Endothelial cell of umbilical vein (primary cell): Measurements from ENCODE around the gene HBM. TPM values are rescaled to one million over a fixed set of nuclear protein-coding genes. Genes with fewer than 3 reads are reported as not detected.
A peak's percentile ranks its signal among the peaks of the same experiment; 100 is the strongest.
"Not testable (repeated sequence)": the region's sequence is repeated elsewhere in the genome, so short reads cannot be mapped to it uniquely, and the experiment has no call there.

Experiments
- BruUV-seq: library from RNA; stranded (reverse); fragments of 400-500 nt; replicated peaks from 2 replicates; lab custom pipeline; 2021; lab: Mats Ljungman, UMichigan
- CTCF ChIA-PET: fragments of 300-600, 350-600 bp; sonication (Branson Sonifier 250); formaldehyde crosslinking; loops from one replicate; lab custom pipeline; 2021; ENCODE audit warnings: antibody characterized with exemption, inconsistent platforms; lab: Charles Lee
- POLR2A ChIA-PET: fragments of 300-600, 350-600 bp; sonication (Branson Sonifier 250); formaldehyde crosslinking; loops from one replicate; lab custom pipeline; 2021; ENCODE audit warnings: antibody characterized with exemption, inconsistent platforms; lab: Charles Lee
- DNase-seq: peaks from one replicate; pipeline ENCODE4 v3.0.0-alpha.2; 2011; ENCODE audit warnings: low read depth, low spot score
- FAIRE-seq: peaks from 2 replicates; lab custom pipeline; 2011; peaks lifted over from hg19 to GRCh38; lab: Jason Lieb, UNC
- H2AFZ ChIP-seq: 2 replicates; pipeline ENCODE4 v1.6.0; 2012; ENCODE audit warnings: low read depth, low read length, control low read depth, inconsistent platforms
- H3K27ac ChIP-seq: 2 replicates; pipeline ENCODE4 v1.5.1; 2011; ENCODE audit warnings: low read depth, mild to moderate bottlenecking, control low read depth, low read length, moderate library complexity; ENCODE audit not compliant: insufficient read depth
- H3K27me3 ChIP-seq, 2 experiments: 2 replicates each; pipeline versions ENCODE4 v1.6.0 to v1.6.1; 2011; ENCODE audit warnings: low read length in 2 of 2, mixed read lengths in 1 of 2; ENCODE audit not compliant: control insufficient read depth in 2 of 2, insufficient read depth in 2 of 2
- H3K36me3 ChIP-seq, 2 experiments: 2 replicates in 1 of 2; 3 replicates in 1 of 2; pipeline ENCODE4 v1.5.1; 2011; ENCODE audit warnings: low read length in 2 of 2, mild to moderate bottlenecking in 1 of 2, moderate library complexity in 1 of 2; ENCODE audit not compliant: control insufficient read depth in 2 of 2, insufficient read depth in 2 of 2; ENCODE audit errors: extremely low read depth in 1 of 2
- H3K4me1 ChIP-seq: 3 replicates; pipeline ENCODE4 v1.5.1; 2011; ENCODE audit warnings: mild to moderate bottlenecking, low read length; ENCODE audit not compliant: control insufficient read depth, insufficient read depth; ENCODE audit errors: extremely low read depth
- H3K4me2 ChIP-seq: 2 replicates; pipeline ENCODE4 v1.6.1; 2011; ENCODE audit warnings: low read length, control low read depth, mixed read lengths; ENCODE audit not compliant: insufficient read depth
- H3K4me3 ChIP-seq, 3 experiments: fragments of 200-600 bp in 1 of 3; sonication (generic), shearing (Covaris generic) in 1 of 3; replicated peaks in 1 of 3; 2 replicates each; pipeline ENCODE4 v1.5.1; 2011 to 2016; ENCODE audit warnings: control low read depth in 3 of 3, low read length in 3 of 3, mild to moderate bottlenecking in 2 of 3, inconsistent platforms in 1 of 3, low read depth in 1 of 3, moderate library complexity in 1 of 3; ENCODE audit not compliant: insufficient read depth in 1 of 3
- H3K79me2 ChIP-seq: 2 replicates; pipeline ENCODE4 v1.6.0; 2012; ENCODE audit warnings: low read length, inconsistent platforms; ENCODE audit not compliant: control insufficient read depth, insufficient read depth
- H3K9ac ChIP-seq: replicated peaks from 2 replicates; pipeline ENCODE3; 2011; ENCODE audit warnings: low read length, control low read depth; ENCODE audit not compliant: insufficient read depth; ENCODE audit errors: extremely low read depth
- H3K9me1 ChIP-seq: replicated peaks from 3 replicates; pipeline ENCODE4 v1.6.0; 2011; ENCODE audit warnings: mild to moderate bottlenecking, low read length; ENCODE audit not compliant: control insufficient read depth, insufficient read depth; ENCODE audit errors: extremely low read depth
- H3K9me3 ChIP-seq: replicated peaks from 2 replicates; pipeline ENCODE4 v1.5.1; 2012; ENCODE audit warnings: low read length, inconsistent platforms; ENCODE audit not compliant: control insufficient read depth, insufficient read depth
- H4K20me1 ChIP-seq: replicated peaks from 2 replicates; pipeline ENCODE3; 2011; ENCODE audit warnings: mild to moderate bottlenecking, low read length; ENCODE audit not compliant: control insufficient read depth, insufficient read depth; ENCODE audit errors: extremely low read depth
- EZH2 ChIP-seq: IDR thresholded peaks from 2 replicates; pipeline ENCODE4 v1.6.1; 2012; ENCODE audit warnings: borderline replicate concordance, low read depth, mild to moderate bottlenecking, moderate library complexity, low read length, inconsistent platforms; ENCODE audit not compliant: severe bottlenecking
- MAX ChIP-seq: IDR thresholded peaks from 2 replicates; pipeline ENCODE4 v1.6.1; 2011; ENCODE audit not compliant: insufficient read depth, insufficient read length
- dilution Hi-C: fragments of 300-500 bp; cut with MboI; formaldehyde crosslinking; loops from one replicate; pipeline ENCODE4 v1.15.0; 2019; ENCODE audit warnings: low sequenced_read_pairs; ENCODE audit not compliant: extremely low pct_ligation_motif_present
- intact Hi-C: fragments of 100-400 bp; cut with micrococcal nuclease; formaldehyde crosslinking; loops from one replicate; pipeline ENCODE4 v1.10.0; 2022
- polyA plus RNA-seq, 4 experiments: library from polyadenylated mRNA; depleted of rRNA in 3 of 4; stranded (reverse) in 3 of 4; unstranded in 1 of 4; fragments of >200 nt; gene quantifications; 2 replicates each; pipeline versions ENCODE4 v1.2.1 to v1.2.3, GENCODE V29; 2011 to 2012; ENCODE audit warnings: missing spikeins in 1 of 4
- total RNA-seq: library from RNA; stranded (reverse); gene quantifications from 2 replicates; pipeline ENCODE4 v1.2.3, GENCODE V29; 2021

Gene HBM
- total and polyA plus RNA-seq, 2 donors (not counting 3 experiments of a cell fraction or from before 2014, with no cell fraction given): not detected

DNA sequence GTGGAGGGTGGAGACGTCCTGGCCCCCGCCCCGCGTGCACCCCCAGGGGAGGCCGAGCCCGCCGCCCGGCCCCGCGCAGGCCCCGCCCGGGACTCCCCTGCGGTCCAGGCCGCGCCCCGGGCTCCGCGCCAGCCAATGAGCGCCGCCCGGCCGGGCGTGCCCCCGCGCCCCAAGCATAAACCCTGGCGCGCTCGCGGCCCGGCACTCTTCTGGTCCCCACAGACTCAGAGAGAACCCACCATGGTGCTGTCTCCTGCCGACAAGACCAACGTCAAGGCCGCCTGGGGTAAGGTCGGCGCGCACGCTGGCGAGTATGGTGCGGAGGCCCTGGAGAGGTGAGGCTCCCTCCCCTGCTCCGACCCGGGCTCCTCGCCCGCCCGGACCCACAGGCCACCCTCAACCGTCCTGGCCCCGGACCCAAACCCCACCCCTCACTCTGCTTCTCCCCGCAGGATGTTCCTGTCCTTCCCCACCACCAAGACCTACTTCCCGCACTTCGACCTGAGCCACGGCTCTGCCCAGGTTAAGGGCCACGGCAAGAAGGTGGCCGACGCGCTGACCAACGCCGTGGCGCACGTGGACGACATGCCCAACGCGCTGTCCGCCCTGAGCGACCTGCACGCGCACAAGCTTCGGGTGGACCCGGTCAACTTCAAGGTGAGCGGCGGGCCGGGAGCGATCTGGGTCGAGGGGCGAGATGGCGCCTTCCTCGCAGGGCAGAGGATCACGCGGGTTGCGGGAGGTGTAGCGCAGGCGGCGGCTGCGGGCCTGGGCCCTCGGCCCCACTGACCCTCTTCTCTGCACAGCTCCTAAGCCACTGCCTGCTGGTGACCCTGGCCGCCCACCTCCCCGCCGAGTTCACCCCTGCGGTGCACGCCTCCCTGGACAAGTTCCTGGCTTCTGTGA is 11.0 kb downstream of the HBM start, which contains the start of gene HBA1:
TSS of gene HBA1 (plus strand) at position 204 of the 906 bp plus-strand sequence. CDS start at position 241, 37 bp downstream.
- TF ChIP-seq EZH2: peak; percentile 35
- peaks cover 39 to 43% of the 10 kb centered on the region in 2 experiments for H3K27me3 ChIP-seq
- H3K4me1 ChIP-seq, H3K27ac ChIP-seq, dilution Hi-C loops, H2AFZ ChIP-seq, H3K36me3 ChIP-seq, H4K20me1 ChIP-seq, intact Hi-C loops, DNase-seq, H3K4me2 ChIP-seq, H3K4me3 ChIP-seq, BruUV-seq, H3K9me3 ChIP-seq, H3K9ac ChIP-seq, H3K9me1 ChIP-seq, H3K79me2 ChIP-seq, POLR2A ChIA-PET: not testable (repeated sequence)
- FAIRE-seq: peak; percentile 54
- CTCF ChIA-PET: interaction anchor here (0.6 to 2.3 kb wide), 3 partner anchors 70 to 186 kb away, joined by 4 to 11 read pairs (median 4); no protein-coding TSS in a partner anchor

DNA sequence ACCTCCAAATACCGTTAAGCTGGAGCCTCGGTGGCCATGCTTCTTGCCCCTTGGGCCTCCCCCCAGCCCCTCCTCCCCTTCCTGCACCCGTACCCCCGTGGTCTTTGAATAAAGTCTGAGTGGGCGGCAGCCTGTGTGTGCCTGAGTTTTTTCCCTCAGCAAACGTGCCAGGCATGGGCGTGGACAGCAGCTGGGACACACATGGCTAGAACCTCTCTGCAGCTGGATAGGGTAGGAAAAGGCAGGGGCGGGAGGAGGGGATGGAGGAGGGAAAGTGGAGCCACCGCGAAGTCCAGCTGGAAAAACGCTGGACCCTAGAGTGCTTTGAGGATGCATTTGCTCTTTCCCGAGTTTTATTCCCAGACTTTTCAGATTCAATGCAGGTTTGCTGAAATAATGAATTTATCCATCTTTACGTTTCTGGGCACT is 11.6 kb downstream of the HBM start:
- no TSS peak for BruUV-seq
- intact Hi-C loops (no loop called here), dilution Hi-C loops (no loop called here)
- DNase-seq: no peak
- no peaks in the 10 kb centered on the region for H3K79me2 ChIP-seq
- CTCF ChIA-PET: interaction anchor here (0.6 to 2.3 kb wide), 3 partner anchors 70 to 185 kb away, joined by 4 to 11 read pairs (median 4); no protein-coding TSS in a partner anchor
- no peaks in the 10 kb centered on the region for H3K9me1 ChIP-seq
- H3K4me2 ChIP-seq: no peak overlapping the region
- H3K9me3 ChIP-seq: no peaks in the 10 kb centered on the region
- H3K27me3 ChIP-seq: peaks cover 38 to 41% of the 10 kb centered on the region in 2 experiments
- H3K9ac ChIP-seq: no peak overlapping the region
- FAIRE-seq: no peak
- no peaks in the 10 kb centered on the region for H4K20me1 ChIP-seq
- H2AFZ ChIP-seq: no peak overlapping the region
- peaks cover 5% of the 10 kb centered on the region for H3K4me1 ChIP-seq
- TF ChIP-seq EZH2 (peak; percentile 60), MAX (no peak)
- no peak overlapping the region for H3K4me3 ChIP-seq
- H3K27ac ChIP-seq: no peak overlapping the region
- H3K36me3 ChIP-seq: no peaks in the 10 kb centered on the region
- POLR2A ChIA-PET: no interaction called here
